ENCODE results near the gene CCDC77. TPM values are rescaled to one million over a fixed set of nuclear protein-coding genes. Genes with fewer than 3 reads are reported as not detected.

The CCDC77 gene
- polyA plus RNA-seq, 1 of the 3 experiments (the other 2 are of a cell fraction) = 5.9 TPM

GRCh38 chr12:466762-467161 is 65.3 kb downstream of the CCDC77 start (continued):
- TF ChIP-seq REST (IDR thresholded peaks at IDR 0.05; ENCODE audit: low read depth, low read length) (no peak), MXI1 (IDR thresholded peaks at IDR 0.05; ENCODE audit: low read depth, low read length) (no peak), RAD21 (IDR thresholded peaks at IDR 0.05; ENCODE audit: low read length) (no peak), EZH2phosphoT487 (IDR thresholded peaks at IDR 0.05; ENCODE audit: borderline replicate concordance, low read depth) (no peak), EP300 (IDR thresholded peaks at IDR 0.05; ENCODE audit: borderline replicate concordance in 1 of 2, low read depth in 1 of 2, low read length in 1 of 2) (no peak), TCF12 (IDR thresholded peaks at IDR 0.05) (no peak), RCOR1 (IDR thresholded peaks at IDR 0.05; ENCODE audit: low read length) (no peak), YY1 (IDR thresholded peaks at IDR 0.05; ENCODE audit: low read depth) (no peak), FOXM1 (IDR thresholded peaks at IDR 0.05; ENCODE audit: low read depth) (no peak)

- Histone ChIP-seq H3K4me1 (ENCODE audit: control insufficient read depth in 1 of 2, insufficient read depth in 2 of 2, low read depth in 1 of 2, low read length in 1 of 2) (no peaks in the 10 kb centered on the region), H3K9ac (no peak overlapping the region), H3K36me3 (replicated peaks in 1 of 2; ENCODE audit: control insufficient read depth in 1 of 2, insufficient read depth in 2 of 2, low read length in 1 of 2) (no peaks in the 10 kb centered on the region), H3K79me2 (ENCODE audit: insufficient read depth) (no peaks in the 10 kb centered on the region), H3K27ac (ENCODE audit: low read depth in 2 of 2, low read length in 1 of 2) (no peak overlapping the region), H2AFZ (ENCODE audit: low read depth) (no peak overlapping the region), H3K27me3 (ENCODE audit: insufficient read depth) (no peaks in the 10 kb centered on the region; the same call in 1 of the 2 replicates), H3K4me2 (no peak overlapping the region), H3K4me3 (ENCODE audit: low read depth in 2 of 2, low read length in 1 of 2) (no peak overlapping the region), H3F3A (replicated peaks; ENCODE audit: insufficient read depth) (no peaks in the 10 kb centered on the region), H4K20me1 (ENCODE audit: insufficient read depth) (no peaks in the 10 kb centered on the region), H3K9me3 (no peaks in the 10 kb centered on the region), H3K9me2 (no peaks in the 10 kb centered on the region)
- no peak for DNase-seq
- POLR2A ChIA-PET = no interaction called here
- 92% methylated on average over 6 of the region's 6 CpGs for whole genome bisulfite sequencing (ENCODE audit: low lambda C conversion rate)
- no peak for TF ChIP-seq SMC3 (IDR thresholded peaks at IDR 0.05; ENCODE audit: low read depth, low read length)
- CTCF ChIA-PET = interaction anchor here (1.2 to 4.1 kb wide), 3 partner anchors 15 to 25 kb away, joined by 3 to 18 read pairs (median 5); no protein-coding TSS in a partner anchor
These were observed 66.1 kb downstream of the CCDC77 start for GRCh38 chr12:467591-467990.

DNA sequence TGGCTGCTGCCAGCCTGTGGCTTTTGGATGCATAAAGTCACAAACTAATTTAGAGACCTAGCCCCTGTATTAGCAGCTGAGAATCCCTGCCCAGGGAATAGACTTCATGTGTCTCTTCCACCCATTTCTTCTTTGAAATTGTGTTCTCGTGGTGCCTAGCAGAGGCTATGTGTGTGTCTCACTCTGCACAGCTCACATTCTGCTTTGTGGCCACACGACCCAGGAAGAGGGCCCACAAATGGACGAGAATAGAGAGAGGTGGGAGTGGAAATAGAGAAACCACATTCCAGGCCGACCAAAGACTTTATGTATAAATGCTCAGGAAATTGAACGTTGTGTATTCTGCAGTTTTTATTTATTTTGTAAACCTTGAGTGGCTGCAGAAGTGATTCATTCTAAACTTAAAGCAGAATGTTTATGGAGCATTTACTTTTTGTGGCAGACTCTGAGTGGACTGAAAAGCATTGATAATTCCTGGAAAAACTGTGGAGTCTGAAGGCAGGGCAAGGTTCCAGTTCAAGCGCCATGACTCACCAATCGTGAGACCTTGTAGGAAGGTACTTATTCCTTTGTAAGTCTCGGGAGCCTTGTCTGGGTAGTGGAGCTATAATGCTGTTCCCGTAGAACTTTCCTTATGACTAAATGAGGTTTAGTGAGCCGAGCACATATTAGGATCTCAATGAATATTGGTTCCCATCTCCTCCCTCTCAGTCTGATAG is 67.4 kb downstream of the CCDC77 start:
- H3K27me3 ChIP-seq (ENCODE audit: insufficient read depth) = no peaks in the 10 kb centered on the region; the same call in 1 of the 2 replicates
- no peaks in the 10 kb centered on the region for H4K20me1 ChIP-seq (ENCODE audit: insufficient read depth)
- WGBS (ENCODE audit: low lambda C conversion rate) = 53% methylated on average over 10 of the region's 10 CpGs
- ChIA-PET CTCF (interaction anchor here (4.1 kb wide), 1 partner anchor 26 kb away, joined by 18 read pairs; no protein-coding TSS in a partner anchor), POLR2A (no interaction called here)
- H2AFZ ChIP-seq (ENCODE audit: low read depth) = no peak overlapping the region
- DNase-seq = no peak
- H3K36me3 ChIP-seq (replicated peaks in 1 of 2; ENCODE audit: control insufficient read depth in 1 of 2, insufficient read depth in 2 of 2, low read length in 1 of 2) = no peaks in the 10 kb centered on the region
- no peak overlapping the region for H3K4me3 ChIP-seq (ENCODE audit: low read depth in 2 of 2, low read length in 1 of 2)
- H3K9ac ChIP-seq = no peak overlapping the region
- H3F3A ChIP-seq (replicated peaks; ENCODE audit: insufficient read depth) = no peaks in the 10 kb centered on the region
- no peak overlapping the region for H3K27ac ChIP-seq (ENCODE audit: low read depth in 2 of 2, low read length in 1 of 2)
- no peaks in the 10 kb centered on the region for H3K9me2 ChIP-seq
- H3K4me2 ChIP-seq = peak overlapping the region; percentile 16; the same call in 1 of the 2 replicates
- no peaks in the 10 kb centered on the region for H3K79me2 ChIP-seq (ENCODE audit: insufficient read depth)
- H3K4me1 ChIP-seq (ENCODE audit: control insufficient read depth in 1 of 2, insufficient read depth in 2 of 2, low read depth in 1 of 2, low read length in 1 of 2) = no peaks in the 10 kb centered on the region
- no peaks in the 10 kb centered on the region for H3K9me3 ChIP-seq
- TF ChIP-seq JUND (IDR thresholded peaks at IDR 0.05) (no peak), FOXM1 (IDR thresholded peaks at IDR 0.05; ENCODE audit: low read depth) (no peak), MEF2A (IDR thresholded peaks at IDR 0.05; ENCODE audit: borderline replicate concordance, low read depth) (no peak), YY1 (IDR thresholded peaks at IDR 0.05; ENCODE audit: low read depth) (no peak), EP300 (IDR thresholded peaks at IDR 0.05; ENCODE audit: borderline replicate concordance in 1 of 2, low read depth in 1 of 2, low read length in 1 of 2) (no peak), NRF1 (IDR thresholded peaks at IDR 0.05; ENCODE audit: low read depth, low read length) (no peak), TEAD4 (IDR thresholded peaks at IDR 0.05; ENCODE audit: borderline replicate concordance, insufficient read depth) (no peak), GABPA (IDR thresholded peaks at IDR 0.05; ENCODE audit: low read depth) (no peak), RCOR1 (IDR thresholded peaks at IDR 0.05; ENCODE audit: low read length) (no peak), SIN3A (IDR thresholded peaks at IDR 0.05; ENCODE audit: borderline replicate concordance, low read depth, low read length) (no peak), CTCF (IDR thresholded peaks at IDR 0.05) (no peak)
- TF ChIP-seq, protein P1, sequence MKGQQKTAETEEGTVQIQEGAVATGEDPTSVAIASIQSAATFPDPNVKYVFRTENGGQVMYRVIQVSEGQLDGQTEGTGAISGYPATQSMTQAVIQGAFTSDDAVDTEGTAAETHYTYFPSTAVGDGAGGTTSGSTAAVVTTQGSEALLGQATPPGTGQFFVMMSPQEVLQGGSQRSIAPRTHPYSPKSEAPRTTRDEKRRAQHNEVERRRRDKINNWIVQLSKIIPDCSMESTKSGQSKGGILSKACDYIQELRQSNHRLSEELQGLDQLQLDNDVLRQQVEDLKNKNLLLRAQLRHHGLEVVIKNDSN (IDR thresholded peaks at IDR 0.05; ENCODE audit: borderline replicate concordance, low read depth) = no peak

Measured in SK-N-SH (cell line).